Psoas muscle (tissue), 8 donors: ENCODE results near the gene LRRC4C. TPM values are rescaled to one million over a fixed set of nuclear protein-coding genes. Genes with fewer than 3 reads are reported as not detected.

Experiments
- ATAC-seq, 4 donors: fragments of 200-7000 bp; cut with Tn5 transposase; one replicate each; pipeline ENCODE4 v1.9.1; 2020; ENCODE audit warnings: moderate library complexity in 3 of 4, mild to moderate bottlenecking in 2 of 4
- DNase-seq, 2 donors: peaks; one replicate each; pipeline ENCODE4 v3.0.0-alpha.2; 2020
- H3K27ac ChIP-seq: fragments of 200-600 bp; one replicate; pipeline ENCODE4 v1.8.0; 2022
- H3K27me3 ChIP-seq, 3 donors: fragments of 200-600 bp in 1 of 3; one replicate each; pipeline versions ENCODE4 v1.6.1 to v1.8.0; 2013 to 2022; ENCODE audit warnings: low read length in 2 of 3, mild to moderate bottlenecking in 2 of 3, moderate library complexity in 1 of 3; ENCODE audit not compliant: insufficient read depth in 3 of 3
- H3K36me3 ChIP-seq, 2 donors: fragments of 200-600 bp in 1 of 2; one replicate each; pipeline versions ENCODE4 v1.6.1 to v1.8.0; 2013 to 2022; ENCODE audit warnings: low read depth in 1 of 2, mild to moderate bottlenecking in 1 of 2, moderate library complexity in 1 of 2; ENCODE audit not compliant: insufficient read depth in 1 of 2
- H3K4me1 ChIP-seq: fragments of 200-600 bp; one replicate; pipeline ENCODE4 v1.8.0; 2022
- H3K4me3 ChIP-seq: fragments of 200-600 bp; one replicate; pipeline ENCODE4 v1.8.0; 2022; ENCODE audit warnings: mild to moderate bottlenecking
- H3K9me3 ChIP-seq: fragments of 200-600 bp; one replicate; pipeline ENCODE4 v1.8.0; 2022
- WGBS, 3 donors: extraction: QIAGEN DNeasy Blood & Tissue Kit; methylation state at CpG; one replicate each; pipeline versions ENCODE4 v1.1.6 to v1.1.7; 2013; 5-methylcytosine and 5-hydroxymethylcytosine counted together
- intact Hi-C, 2 donors: fragments of 100-400 bp; cut with DNase I; formaldehyde crosslinking; loops; one replicate each; pipeline versions ENCODE4 v1.11.0 to v1.14.2; 2022
- polyA plus RNA-seq, 3 donors: library from polyadenylated mRNA; stranded (reverse); fragments of 200-250 nt; gene quantifications; one replicate each; pipeline ENCODE4 v1.2.3, GENCODE V29; 2013
- total RNA-seq, 4 donors: library from RNA; stranded (reverse); fragmentation: NEBNext Ultra II Directional in 2 of 4; extraction: Animal tissue kit (Norgen Biotek cat#: 25700) in 2 of 4; gene quantifications; one replicate each; pipeline versions ENCODE4 v1.2.1 to v1.2.4, GENCODE V29; 2021 to 2023
- TF ChIP-seq, protein P1 (sequence below): fragments of 200-600 bp; IDR thresholded peaks from one replicate; pipeline ENCODE4 v1.8.0; 2022; ENCODE audit warnings: antibody characterized with exemption
- donor health status: healthy with polysubstance abuse.
- donor health status: DM: no; HTN: no; CAD: no; lungs with moderate emphysema.
- donor health status: Bipolar disorder and iron deficiency.
- donor health status: healthy.
- donor health status: DM: yes; HTN: yes; CAD: no.
- donor health status: DM: no; HTN: no; CAD: no.
- donor health status: DM: no; HTN: no; CAD: no.
- donor health status: DM: yes; HTN: yes; CAD: no.

The LRRC4C gene
- total and polyA plus RNA-seq, 7 donors = 0.04 to 0.34 (median 0.12) TPM; not detected in 1

DNA sequence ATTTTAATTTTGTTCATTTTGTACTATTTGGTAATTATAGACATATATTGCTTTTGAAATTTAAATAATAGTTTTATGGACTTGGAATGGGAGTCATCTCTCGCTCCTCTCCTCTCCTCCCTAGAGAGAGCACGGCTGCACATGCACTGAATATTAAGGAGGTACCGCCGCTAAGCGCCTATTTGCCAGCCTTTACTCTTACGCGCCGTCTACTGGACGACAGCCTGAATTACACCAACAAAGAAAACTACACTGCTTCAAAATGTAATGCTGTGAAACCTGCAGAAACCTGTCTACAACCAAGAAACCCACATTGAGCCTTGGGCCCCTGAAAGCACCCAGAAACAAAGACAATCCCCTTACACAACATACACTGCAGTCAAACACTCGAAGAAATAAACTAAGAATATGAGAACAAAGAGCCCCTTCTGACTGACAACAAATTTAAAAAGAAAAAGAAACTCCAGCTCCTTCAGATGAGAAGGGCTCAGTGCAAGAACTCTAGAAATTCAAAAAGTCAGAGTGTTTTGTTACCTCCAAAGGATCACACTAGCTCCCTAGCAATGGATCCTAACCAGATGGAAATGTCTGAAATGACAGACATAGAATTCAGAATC is 737.2 kb downstream of the LRRC4C start:
- H3K36me3 ChIP-seq = no peaks in the 10 kb centered on the region
- H3K9me3 ChIP-seq = no peaks in the 10 kb centered on the region
- WGBS, 3 donors = 30 to 49% (median 35%) methylated on average over 10 of the region's 10 CpGs
- ATAC-seq (no peak), DNase-seq (no peak)
- H3K4me3 ChIP-seq = no peak overlapping the region
- no peaks in the 10 kb centered on the region for H3K4me1 ChIP-seq
- H3K27me3 ChIP-seq = no peaks in the 10 kb centered on the region
- H3K27ac ChIP-seq = no peak overlapping the region
- TF ChIP-seq, protein P1, sequence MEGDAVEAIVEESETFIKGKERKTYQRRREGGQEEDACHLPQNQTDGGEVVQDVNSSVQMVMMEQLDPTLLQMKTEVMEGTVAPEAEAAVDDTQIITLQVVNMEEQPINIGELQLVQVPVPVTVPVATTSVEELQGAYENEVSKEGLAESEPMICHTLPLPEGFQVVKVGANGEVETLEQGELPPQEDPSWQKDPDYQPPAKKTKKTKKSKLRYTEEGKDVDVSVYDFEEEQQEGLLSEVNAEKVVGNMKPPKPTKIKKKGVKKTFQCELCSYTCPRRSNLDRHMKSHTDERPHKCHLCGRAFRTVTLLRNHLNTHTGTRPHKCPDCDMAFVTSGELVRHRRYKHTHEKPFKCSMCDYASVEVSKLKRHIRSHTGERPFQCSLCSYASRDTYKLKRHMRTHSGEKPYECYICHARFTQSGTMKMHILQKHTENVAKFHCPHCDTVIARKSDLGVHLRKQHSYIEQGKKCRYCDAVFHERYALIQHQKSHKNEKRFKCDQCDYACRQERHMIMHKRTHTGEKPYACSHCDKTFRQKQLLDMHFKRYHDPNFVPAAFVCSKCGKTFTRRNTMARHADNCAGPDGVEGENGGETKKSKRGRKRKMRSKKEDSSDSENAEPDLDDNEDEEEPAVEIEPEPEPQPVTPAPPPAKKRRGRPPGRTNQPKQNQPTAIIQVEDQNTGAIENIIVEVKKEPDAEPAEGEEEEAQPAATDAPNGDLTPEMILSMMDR = no peak
- intact Hi-C loops = no loop called here

DNA sequence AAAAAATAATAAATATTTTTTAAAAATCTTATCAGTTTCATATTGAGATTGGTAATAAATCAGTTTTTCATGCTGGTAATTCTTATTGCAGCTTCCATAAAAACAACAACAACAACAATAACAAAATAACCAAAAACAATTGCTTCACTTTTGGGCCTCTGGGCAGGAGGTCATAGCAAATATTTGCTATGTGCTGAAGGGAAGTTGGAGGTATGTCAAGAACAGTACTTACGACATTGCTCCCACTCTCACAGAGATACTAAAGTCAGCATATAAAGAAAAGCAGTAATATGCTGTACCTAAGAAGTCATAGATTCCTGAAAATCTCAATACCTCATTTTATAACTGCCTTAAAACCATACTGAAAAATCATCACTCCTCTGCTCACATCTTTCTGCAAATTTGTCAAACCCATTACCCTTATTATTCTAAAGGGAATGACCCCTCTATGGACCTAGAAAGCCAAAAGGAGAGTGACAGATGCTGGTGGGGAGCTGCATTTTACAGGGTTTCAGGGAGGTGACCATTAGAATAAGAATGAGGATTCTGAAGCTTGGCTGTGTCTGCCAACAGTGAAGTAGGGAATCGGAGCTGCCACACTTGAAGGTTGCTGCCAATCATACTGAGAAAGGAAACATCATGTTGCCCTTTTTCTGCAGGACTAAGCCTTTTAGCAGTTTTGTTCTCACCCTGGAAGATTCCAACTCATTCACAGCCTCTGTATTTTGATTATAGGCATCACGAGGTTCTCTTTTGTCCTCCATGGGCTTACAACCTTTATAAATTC is 742.9 kb downstream of the LRRC4C start:
- no peaks in the 10 kb centered on the region for H3K36me3 ChIP-seq
- no peak overlapping the region for H3K4me3 ChIP-seq
- DNase-seq (no peak), ATAC-seq (no peak)
- no peaks in the 10 kb centered on the region for H3K4me1 ChIP-seq
- no peaks in the 10 kb centered on the region for H3K27me3 ChIP-seq
- WGBS, 3 donors = 39 to 49% (median 41%) methylated on average over 3 of the region's 3 CpGs
- TF ChIP-seq, protein P1 = no peak
- intact Hi-C loops = no loop called here
- no peak overlapping the region for H3K27ac ChIP-seq
- no peaks in the 10 kb centered on the region for H3K9me3 ChIP-seq

DNA sequence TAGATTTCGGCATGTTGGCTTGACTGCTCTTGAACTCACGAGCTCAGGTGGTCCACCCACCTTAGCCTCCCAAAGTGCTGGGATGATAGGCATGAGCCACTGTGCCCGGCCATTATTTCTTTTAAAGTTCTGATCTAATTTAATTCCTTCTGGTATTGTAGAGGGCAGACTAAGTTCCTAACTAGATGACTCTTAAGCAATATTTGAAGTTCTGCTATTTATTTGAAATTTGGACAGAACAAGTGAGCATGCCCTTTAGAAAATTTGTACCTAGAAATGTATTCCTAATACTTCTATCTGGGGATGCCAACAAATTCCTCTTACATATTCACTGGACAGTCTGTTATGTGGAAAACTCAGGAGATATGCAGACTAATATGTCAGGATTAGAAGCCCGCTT is 746.4 kb downstream of the LRRC4C start:
- no peak for ATAC-seq
- DNase-seq = no peak
- Histone ChIP-seq H3K36me3 (no peaks in the 10 kb centered on the region), H3K9me3 (no peaks in the 10 kb centered on the region), H3K27me3 (no peaks in the 10 kb centered on the region), H3K4me1 (no peaks in the 10 kb centered on the region), H3K4me3 (no peak overlapping the region), H3K27ac (no peak overlapping the region)
- intact Hi-C loops = no loop called here
- WGBS, 3 donors = 82 to 88% (median 84%) methylated on average over 4 of the region's 4 CpGs
- TF ChIP-seq, protein P1 = no peak

DNA sequence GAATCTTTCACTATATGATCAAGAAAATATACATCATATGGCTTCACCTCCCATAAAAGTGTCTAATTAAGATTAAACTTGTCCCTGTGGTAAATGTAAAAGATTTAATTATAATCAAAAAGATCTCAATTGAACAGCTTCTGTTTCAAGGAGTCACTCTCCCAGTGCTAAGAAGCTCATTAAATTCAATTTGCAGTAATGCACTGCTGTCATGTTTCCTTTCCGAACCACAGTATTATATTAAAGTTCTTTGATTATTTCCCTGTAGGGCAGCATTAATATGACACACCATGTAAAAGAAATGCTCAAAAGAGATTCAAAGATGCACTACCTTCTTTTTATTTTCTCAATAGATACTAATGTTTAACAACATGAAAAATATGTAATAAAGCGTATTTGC is 758.4 kb downstream of the LRRC4C start:
- TF ChIP-seq, protein P1 = no peak
- intact Hi-C loops = no loop called here
- no peaks in the 10 kb centered on the region for H3K9me3 ChIP-seq
- H3K36me3 ChIP-seq = no peaks in the 10 kb centered on the region
- no peak for DNase-seq
- no peak overlapping the region for H3K27ac ChIP-seq
- WGBS, 3 donors = 38 to 77% (median 66%) methylated on average over 2 of the region's 2 CpGs
- no peaks in the 10 kb centered on the region for H3K27me3 ChIP-seq
- H3K4me1 ChIP-seq = no peaks in the 10 kb centered on the region
- no peak for ATAC-seq
- no peak overlapping the region for H3K4me3 ChIP-seq
